Measurements from ENCODE around the gene AVPR2.

AVPR2 gene

DNA sequence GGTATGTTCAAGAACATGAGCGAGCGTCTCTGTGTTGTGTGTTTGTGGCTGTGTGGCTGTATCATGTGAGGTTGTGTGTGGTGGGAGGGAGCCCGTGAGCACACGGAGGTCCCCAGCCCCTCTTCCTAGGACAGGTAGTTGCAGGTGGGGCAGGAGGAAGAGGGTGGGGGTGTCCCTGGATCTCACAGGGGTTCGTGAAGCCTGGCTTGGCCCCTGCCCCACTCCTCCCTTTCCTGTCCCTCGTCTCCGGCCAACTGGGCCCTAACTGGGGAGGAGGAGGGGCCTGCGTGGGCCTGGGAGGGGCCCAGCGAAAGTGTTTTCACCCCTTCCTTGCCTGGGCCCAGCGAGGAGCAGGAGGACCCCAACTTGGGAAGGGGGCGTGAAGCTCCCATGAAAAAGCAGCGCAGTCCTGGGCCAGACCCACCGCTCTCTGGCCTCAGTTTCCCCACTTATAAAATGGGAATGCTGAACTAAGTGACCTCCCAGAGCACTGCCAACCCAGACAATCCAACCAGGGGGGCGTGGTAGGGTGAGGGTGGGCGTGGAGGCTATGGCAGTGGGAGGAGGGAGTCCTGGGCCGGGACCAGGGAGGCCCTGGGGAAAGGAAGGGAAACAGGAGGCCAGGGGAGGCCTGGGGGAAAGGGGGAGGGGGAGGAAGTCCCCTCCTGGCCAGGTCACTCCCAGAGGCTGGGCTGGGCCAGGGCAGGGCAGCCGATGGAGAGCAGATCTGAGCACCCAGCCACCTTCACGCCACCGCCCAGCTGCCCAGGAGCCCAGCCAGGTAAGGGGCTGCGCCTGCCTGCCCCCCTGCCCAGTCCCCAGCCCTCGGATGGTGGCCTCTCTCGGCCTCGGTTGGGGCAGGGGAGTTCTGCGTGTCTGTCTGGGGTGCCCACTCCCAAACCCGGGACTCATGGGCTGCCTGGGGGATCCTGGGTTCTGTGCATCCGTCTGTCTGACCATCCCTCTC is at the start of gene AVPR2:
TSS of gene AVPR2 (plus strand) at position 683 of the 967 bp plus-strand sequence. CDS start 473 bp downstream, outside the sequence.
- no peak for DNase-seq

DNA sequence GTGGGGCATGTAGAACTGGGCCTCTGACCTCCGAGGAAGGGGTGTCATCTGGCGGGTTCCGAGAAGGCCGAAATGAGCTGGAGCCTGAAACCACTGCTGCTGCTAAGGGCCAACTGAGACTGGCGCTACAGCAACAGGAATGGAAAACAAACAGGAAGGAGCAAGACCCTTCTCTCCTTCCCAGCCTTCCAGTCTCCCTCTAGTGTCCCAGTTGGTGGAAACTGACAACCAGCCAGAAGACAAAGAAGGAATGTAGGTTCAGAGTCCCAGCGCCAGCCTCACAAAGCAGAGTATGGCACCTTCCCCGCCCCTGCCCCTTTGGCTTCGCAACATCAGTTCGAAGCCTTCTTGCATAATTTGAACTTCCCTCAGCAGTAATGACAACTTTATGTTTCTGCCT is 49.8 kb upstream of the AVPR2 start:
- DNase-seq, result no peak

DNA sequence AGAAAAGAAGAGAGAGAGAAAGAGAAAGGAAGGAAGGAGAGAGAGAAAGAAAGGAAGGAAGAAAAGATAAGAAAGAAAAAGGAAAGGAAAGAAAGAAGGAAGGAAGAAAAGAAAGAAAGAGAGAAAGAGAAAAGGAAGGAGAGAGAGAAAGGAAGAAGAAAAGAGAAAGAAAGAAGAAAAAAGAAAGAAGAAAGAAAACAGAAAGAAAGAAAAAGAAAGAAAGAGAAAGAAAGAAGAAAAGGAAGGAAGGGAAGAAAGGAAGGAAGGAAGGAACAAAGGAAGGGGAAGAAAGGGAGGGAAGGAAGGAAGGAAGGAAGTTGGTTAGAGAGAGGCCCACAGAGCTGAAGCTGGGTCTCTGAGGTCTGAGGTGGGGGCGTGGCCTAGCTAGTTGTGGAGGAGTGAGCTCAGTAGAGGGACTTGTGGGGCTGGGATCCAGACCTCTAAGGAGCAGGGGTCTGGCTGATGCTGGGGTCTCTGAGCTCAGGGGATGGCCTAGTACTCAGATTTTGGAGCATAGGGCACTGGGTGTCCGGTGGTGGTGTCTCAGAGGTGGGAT is 47.0 kb upstream of the AVPR2 start:
- DNase-seq, result no peak

DNA sequence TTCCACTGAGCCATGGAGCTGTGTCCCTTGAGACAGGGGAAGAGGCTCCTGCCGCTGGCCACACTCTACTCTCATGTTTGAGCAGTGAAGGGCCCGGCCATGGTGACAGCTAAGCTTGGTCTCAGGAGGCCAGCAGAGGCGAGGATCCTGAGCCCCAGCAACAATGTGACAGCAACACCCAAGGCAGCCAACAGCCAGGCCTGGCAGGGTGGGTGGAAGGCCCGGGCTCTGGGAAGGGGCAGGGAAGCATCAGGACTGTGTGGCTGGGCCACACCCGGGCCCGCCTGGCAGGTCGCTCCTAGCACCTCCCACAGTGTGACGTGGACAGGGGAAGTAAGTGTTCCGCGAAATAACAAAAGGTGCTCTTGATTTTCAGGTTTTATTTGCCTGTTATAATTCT is 43.3 kb upstream of the AVPR2 start:
- DNase-seq, result no peak

DNA sequence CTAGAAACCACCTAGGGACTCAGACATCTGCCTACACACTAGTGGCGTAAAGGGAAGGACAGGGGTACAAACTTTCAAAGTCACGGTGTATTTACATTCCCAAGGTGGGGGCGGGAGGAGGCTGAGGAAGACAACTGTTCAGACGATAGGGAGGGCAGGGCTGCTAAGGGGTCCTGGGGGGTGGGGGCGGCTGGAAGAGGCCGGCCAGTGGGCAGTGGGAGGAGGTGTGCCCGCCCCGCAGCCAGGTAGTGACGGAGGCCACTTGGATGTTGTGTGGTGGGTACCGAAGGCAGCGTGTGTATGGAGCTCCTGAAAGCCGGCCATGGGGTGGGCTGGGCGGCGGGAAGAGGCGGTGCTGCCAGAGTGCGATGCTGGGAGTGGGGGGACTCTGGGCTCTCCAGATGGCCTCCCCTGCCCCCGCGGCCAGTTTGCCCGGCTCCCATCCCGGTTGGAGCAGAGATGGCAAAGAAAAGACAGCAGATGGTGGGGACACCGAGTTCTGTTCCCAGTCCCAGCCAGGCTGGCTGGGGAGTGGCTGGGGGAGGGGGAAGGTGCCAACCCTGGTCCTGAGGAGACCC is 42.7 kb upstream of the AVPR2 start:
- no peak for DNase-seq

DNA sequence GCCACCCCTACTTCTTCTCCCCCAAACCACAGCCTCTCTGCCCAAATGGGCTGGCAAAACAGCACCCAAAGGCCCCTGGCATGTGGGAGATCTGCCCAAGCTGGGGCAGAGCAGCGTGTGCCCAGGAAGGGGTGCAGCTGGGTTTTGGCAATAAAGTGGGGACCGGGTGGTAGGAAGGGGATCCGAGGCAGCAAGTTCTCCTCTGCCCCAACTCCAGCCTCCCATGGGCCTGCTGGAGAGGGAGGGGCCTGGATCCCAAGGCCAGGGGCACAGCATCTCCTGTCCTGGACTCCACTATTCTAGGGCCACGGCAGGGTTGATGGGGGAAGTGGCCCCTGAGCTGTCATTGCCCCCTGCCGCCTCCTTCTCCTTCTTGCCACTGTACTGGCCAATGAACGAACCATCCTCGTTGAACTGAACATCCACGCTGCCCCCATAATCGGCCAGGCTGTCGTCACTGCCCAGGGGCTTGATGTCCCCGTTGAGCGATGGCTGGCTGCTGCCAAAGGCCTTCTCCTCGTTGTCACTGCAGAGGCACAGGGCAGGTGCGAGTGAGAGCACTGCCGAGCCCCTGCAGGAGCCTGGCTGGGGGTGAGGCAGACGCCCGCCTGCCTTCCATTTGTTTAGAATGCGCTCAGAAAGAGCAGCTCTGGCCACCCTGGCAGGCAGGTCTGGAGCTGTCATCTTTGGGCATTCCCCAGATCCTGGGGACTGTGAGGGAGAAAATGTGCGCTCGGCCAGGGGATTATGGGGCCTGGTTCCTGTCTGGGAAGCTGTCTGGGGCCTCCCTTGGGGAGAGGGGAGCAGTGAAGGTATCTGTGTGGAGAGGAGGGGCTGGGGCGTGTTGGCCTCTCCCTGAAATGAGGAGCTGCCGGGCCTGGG is 41.9 kb upstream of the AVPR2 start:
- no peak for DNase-seq

DNA sequence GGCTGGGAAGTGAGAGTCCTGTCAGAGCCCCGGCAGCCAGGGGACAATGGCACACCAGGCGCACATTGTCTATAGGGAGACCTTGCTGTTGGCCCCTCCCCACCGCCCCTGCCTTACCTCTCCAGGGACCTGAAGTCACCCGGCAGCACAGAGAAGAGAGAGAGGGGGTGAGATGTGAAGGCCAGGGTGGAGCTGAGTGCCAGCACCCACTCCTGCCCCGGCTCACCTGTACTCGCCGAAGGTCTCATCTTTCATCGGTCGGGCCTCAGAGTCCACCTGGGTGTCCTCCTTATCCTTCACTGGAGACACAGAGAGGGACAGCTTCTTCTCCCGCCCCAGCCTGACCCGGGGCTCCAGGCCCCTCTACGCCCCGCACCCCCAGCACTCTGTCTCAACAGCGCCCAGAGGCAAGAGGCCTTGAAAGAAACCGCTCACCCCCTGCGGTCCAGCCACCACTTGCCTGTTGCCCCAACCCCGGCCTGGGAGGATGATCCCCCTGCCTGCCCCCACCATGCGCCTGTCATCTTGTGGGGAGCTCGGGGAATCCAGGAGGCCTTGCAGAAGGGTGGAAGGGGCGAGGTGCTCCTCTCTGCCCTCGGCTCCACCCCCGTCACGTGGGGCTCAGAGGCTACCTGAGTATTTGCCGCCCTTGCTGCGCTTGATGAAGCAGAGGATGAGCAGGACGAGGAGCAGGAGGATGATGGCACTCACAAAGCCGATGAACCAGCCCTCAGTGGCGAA is 41.1 kb upstream of the AVPR2 start:
- DNase-seq, result no peak

DNA sequence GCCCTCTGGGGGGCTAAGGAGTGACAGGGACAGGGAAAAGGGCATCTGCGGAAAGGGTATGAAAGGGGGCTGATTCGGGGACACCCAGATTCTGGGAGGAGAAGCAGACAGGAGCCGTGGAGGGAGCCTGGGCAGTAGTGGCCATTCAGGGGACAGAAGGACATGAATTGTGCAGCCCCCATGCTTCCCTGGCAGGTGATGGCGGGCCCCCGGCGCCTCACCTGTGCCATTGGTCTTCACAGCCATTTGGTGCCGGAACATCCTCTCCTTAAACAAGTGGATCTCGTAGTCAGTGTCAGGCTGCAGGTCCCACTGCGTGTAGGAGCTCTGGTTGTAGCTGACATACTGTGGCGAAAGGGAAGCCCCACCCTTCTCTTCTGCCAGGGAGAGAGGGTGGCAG is 40.4 kb upstream of the AVPR2 start:
- no peak for DNase-seq

DNA sequence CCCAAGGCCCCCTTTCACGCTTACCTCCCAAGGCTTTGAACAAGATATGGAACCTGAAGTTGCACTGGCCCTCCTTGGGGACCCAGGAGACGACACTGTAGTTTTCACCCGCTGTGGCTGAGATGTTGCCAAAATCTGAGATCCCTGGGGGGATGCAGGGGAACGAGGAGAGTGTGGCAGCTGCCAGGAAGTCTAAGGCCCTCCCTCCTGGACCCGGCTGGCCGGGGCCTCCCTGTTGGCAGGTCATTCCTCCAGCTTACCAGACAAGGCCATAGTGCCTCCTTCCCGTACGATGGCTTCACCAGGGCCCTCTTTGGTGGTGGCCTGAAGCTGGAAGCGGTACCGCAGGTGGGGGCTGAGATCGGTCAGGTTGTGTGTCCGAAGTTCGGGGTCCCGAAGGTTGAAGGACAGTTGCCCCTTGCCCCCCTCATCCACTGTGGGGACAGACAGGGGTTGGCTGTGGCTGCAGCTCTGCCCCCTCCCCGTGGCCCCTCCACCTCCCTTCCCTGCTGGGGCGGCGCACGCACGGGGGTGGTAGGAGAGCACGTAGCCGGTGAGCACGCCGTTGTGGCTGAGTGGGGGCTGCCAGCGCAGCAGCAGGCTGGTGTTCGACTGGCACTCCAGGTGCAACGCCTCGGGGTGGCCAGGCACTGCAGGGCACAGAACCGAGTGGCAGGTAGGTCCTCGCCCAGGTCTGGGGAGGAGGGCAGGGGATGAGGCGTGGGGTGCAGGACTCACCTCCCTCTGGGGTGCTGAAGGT is 39.7 kb upstream of the AVPR2 start:
- DNase-seq, result no peak

DNA sequence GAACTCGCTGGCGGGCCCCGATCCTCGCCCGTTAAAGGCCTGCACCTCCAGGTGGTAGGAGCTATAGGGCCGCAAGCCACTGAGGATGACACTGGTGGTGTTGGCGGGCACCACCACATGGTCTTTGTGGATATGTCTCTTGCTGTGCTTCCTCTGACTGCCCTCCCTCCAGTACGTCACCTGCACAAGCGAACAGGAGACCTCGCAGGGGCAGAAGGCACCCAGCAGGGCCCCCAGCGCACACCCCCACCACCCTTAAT is 39.2 kb upstream of the AVPR2 start:
- DNase-seq, result no peak

DNA sequence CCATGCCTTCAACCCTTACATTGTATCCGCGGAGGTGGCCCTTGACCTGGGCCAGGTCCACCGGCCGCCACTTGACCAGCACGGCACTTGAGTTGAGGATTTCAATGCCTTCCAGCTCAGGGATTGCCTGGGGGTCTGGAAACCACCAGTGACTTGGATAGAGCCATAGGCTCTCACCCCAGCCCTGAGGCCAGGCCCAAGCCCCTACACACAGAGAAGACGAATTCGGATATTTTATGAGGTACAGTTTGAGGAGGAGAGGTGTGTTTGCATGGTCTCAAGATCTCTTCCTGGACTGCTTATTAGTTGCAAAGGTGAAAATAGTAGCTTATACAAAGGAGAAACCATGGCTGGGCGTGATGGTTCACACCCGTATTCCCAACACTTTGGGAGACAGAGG is 38.8 kb upstream of the AVPR2 start:
- no peak for DNase-seq

DNA sequence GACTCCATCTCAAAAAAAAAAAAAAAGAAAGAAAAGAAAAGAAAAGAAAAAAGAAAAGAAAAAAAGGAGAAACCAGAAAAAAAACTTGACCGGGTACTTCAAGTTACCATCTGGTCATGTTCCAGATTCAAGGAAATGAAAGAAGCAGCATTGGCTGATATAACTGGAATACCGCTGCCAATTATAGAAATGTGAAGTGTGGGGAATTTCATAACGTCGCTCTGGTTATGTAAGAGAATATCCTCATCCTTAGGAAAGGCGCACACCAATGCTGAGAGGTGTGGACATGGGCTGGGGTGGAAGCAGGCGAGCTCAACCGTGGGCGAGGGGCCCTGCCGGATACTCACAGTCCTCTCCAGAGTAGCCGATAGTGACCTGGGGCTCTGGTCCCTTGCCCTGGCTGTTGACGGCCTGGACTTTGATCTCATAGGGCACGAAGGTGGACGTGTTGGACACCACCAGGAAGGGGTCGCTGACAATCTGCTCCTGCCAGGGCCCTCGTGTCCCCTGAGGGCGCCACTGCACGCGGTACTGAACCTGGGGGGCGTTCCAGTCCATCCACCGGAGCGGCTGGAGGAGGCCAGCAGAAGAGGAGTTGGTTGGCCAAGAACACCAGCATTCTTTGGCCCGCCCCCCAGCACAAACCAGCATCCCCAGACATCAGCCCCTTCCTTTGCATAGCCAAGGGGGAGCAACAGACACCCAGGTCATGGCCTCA is 38.0 kb upstream of the AVPR2 start:
- no peak for DNase-seq

DNA sequence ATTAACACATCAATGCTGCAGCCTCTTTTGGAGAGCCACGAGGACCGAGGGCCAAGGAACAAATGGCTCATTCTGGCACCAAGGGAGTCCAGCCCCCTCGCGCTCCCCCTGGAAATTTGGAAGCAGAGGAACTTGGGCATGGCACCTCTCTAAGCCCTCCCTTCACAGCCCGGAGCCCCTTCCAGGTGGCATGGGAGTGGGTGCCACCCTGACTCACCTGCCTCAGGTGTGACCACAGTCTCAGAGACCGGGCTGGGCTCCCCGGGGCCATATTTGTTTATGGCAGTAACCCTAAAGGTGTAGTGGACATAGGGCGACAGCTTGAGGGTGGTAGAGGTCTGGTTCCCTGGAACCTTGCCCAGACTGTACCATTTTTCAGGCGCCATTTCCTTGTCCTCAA is 37.3 kb upstream of the AVPR2 start:
- DNase-seq, result no peak

DNA sequence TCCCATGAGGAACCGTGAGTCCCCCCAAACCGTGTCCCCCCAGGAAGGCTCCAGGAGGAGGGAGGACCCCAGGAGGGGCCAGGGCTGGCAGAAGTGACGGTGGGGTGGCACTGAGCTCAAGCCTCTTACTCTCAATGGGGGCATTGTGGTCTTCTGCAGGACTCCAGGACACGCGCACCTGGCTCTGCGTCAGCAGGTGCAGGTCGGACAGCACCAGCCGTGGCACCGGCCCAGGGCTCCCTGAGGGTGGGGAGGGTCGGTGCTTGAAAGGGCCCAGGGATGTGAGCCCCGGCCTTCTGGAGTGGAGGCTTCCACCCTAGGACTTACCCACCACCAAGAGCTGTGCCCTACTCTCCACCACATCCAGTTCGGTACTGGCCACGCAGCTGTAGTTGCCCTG is 36.8 kb upstream of the AVPR2 start:
- no peak for DNase-seq

DNA sequence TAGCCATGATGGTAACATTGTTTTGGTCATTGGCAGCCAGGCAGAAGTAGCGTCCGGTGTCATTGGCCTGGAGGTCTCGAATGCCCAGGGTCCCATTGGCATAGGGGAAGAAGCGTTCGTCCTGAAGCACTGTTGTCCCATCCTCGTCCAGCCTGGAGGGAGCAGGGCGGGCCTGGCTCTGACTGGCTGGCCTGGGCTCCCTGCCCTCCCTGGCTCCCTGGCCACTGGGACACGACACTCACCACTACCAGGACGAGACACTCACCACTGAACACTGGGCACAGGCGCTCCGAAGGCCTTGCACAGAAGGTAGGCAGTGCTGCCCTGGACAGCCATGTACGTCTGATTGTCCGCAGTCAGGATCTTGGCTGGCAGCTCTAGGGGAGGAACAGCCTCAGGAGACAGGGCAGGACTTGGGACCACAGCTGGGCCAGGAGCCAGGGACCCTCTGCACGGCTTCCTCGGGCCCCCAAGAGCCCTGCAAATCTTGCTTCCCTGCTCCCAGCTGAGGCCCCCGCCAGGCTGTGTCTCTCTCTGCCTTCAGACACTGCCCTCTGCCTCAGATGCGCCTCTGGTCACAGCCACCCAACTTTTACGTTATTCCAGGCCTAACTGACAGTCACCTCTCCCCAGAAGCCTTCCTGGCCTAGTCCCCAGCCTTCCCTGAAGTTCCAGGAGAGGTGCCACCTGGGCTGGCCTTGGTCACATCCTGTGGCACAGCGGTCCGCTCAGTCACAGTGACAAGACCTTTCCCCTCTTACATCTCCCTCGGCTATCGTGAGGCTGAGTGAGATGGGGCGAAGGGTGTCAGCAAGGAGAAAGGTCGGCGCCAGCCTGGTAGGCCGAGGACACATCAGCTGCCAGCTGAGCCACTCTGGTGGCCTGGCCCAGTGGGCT is 35.6 kb upstream of the AVPR2 start:
- no peak for DNase-seq

DNA sequence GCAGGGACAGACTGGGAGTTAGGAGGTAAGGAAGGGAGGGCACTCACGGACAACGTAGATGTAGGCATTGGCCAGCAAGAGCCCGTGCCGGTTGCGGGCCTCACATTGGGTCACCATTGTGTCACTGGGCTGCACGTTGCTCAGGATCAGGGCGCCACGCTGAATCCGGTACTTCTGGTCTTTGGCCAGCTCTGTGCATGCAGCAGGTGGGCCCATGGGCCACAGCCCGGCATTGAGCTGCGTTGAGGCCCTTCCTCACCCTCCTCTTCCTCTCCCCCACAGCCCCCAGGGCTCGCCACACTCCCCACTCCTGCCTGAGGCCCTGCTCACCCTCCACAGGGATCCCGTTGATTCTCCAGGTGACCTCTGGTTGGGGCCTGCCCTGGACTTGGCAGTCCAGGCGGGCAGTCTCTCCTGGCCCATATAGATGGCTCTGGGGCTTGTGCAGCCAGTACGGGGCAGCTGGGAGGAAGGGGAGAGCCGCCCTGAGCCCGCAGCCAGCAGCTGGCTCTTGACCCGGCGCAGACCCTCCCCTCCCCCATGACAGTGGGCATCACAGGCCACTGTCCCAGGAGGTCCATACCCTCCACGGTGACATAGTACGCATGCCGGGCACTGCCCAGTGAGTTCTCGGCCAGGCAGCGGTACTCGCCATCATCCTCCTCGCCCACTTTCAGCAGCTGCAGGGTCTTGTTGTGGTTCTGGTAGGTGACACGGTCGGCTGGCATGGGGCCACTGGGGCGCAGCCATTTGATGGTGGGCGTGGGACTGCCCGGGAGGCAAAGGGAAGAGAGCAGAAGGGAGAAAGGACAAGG is 34.8 kb upstream of the AVPR2 start:
- no peak for DNase-seq

DNA sequence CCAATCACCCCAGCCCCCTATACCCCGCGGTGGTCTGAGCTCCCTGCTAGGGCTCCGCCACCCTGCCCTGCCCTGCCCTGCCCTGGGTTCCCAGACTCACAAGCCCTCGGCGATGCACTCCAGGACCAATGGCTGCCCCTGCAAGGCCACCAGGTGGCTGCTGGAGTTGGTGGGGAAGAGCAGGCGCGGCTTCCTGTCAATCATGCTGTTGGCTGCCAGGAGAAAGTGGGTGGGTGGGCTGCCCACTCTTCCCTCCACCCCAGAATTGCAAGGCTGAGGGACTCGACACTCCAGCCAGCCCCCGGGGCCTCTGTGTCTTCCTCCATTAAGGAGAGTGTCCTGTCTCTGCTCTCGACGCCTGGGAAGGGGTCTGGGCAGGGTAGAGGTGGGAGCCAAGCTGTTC is 34.2 kb upstream of the AVPR2 start:
- no peak for DNase-seq

DNA sequence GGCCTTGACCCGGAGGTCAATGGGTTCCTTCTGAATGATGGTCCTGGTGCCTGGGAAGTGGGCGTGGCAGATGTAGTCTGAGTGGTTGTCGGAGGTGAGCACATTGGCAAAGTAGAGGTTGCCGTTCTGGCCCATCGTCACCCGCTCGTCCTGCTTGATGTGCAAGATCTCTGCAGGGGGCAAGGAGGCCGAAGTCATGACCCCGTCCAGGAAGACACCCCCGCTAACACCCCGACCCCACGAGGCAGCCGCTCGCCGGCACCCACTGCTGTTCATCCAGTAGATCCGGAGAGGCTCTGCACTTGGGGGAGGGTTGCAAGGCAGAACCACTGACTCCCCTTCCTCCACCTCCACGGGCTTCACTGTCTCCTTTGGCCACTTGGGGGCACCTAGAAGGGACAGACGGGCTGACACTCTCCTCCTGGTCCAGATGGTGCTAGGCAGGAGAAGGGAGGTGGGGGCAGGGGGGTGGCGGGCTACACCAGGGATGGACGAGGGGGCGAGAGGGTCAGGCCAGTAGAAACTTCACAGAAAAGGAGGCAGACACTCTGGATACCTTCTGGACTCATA is 33.6 kb upstream of the AVPR2 start:
- no peak for DNase-seq

DNA sequence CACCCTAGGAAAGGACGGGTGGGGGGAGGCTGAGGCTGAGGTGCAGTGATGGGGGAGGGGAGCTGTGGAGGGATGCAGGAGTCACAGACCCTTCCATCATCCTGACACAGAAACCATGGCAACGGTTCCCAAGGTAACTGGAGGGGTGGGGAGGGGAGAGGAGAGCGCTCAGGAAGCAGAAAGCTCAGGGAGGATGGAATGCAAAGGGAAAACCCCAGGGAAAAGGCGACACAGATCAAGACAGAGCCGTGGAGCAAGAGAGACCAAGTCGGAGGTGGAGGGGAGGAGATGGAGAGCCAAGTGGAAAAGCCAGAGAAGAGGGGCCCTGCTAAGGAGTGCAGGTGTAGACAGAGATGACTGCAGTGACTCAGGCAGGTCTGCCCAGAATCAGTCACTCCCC is 33.0 kb upstream of the AVPR2 start:
- DNase-seq, result no peak

All from MV-4-11 (cell line).